NCI-H774 (cell line): ENCODE results near the gene IBSP.

Experiments
- DNase-seq: peaks from one replicate; lab custom pipeline; 2025; lab: John Stamatoyannopoulos, UW

Gene IBSP

GRCh38 chr4:87838890-87839591 is 39.7 kb downstream of the IBSP start:
- no peak for DNase-seq

- DNase-seq: no peak
Measured at GRCh38 chr4:87839592-87839946, 40.2 kb downstream of the IBSP start.

DNA sequence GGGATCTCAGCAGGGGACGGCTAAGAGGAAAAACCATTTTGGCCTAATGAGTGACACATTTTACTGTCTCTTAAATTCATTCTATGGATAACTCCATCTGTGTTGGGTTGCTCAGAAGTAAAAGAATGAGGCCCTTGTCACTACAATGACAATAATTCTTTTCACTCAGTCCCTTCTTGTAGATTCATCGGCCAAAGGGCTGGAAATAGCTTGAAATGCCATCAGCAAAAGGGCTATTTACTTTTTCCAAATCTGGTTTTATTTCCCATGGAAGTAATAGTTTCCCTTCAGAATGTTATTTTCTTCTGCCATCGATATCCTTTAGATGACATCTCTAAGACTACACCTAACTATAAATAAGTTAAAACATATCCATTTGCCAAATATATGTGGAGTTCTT is 40.8 kb downstream of the IBSP start:
- DNase-seq: no peak

- DNase-seq: no peak
Measured at GRCh38 chr4:87843936-87844335, 44.6 kb downstream of the IBSP start.

DNA sequence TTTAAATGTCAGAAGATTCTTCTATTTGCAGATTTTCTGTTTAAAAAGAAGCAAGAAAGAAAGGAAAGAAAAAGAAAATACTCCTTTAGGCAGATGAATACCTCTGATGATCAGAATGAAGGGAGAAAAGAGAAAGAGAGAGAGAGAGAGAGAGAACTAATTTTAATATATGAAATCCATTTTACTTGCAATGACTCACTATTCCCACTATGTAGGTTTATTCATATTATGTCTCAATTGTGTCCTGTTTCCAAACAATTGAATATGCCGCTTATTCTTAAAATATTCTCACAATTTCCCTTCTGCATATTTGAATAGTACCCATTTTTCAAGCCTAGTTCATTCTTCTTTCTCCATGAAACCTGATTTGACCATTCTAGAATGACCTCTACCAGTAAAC is 45.1 kb downstream of the IBSP start:
- no peak for DNase-seq

DNA sequence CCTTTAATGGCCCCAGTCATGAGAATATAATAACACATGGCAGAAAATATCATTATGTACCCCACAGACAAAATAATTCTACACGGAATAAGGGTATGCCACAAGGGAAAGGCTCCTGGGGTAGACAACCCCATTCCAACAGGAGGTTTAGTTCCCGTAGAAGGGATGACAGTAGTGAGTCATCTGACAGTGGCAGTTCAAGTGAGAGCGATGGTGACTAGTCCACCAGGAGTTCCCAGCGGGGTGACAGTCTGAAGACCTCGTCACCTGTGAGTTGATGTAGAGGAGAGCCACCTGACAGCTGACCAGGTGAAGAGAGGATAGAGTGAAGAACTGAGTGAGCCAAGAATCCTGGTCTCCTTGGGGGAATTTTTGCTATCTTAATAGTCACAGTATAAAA is 46.9 kb downstream of the IBSP start:
- no peak for DNase-seq

DNA sequence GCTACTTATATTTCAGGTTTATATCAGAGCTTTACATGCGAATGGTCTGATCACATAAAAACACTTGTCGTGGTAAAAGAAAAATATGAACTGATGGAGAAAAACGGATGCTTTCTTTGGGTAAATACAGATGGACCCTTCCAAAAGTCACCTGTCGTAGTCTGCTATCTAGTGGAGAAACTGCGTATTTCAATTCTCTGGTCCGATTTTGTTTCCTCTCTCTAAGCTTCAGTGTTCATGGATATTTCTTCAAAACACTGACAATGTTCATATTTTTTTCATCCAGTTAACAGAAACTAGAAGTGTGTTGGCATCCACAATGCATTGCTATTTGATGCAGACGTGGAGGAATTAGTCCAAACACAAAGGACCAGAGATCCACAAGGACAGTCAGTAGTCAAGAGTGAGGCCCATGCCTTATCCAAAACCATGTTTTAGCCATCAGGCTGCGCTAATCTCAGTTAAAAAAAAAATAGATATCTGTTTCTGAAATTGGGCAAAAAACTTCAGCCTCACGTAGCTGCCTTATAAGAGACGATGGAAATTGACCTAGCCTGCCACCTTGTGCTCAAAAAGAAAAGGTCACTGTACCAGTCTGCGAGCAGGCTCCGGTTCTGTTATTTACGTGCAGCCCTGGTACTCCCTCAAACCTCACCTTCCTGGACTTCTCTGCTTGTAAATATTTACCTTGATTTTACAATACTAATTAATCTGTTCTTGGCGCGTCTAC is 49.4 kb downstream of the IBSP start:
- peak; percentile 4 for DNase-seq

DNA sequence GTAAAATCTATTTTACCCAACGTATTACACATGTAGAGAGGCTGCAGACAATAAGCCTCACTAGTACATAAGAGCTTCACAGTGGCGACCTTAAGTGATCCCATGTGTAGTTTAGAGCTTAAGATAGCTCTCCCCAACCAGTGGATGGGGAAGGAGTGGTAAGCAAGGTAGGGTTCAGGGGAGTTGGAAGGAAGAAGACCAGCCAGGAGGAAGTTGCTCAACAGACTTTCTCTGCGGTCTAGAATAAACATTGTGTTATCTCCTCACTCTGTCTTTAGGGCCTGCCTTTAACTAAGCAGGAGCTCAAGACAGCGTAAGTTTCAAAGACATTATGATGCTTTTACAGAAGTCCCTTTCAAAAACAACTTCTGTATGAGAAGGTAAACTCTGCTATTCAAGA is 50.3 kb downstream of the IBSP start:
- DNase-seq: no peak

GRCh38 chr4:87851332-87851731 is 52.0 kb downstream of the IBSP start:
- DNase-seq: no peak

- DNase-seq: no peak
Measured at GRCh38 chr4:87851953-87852352, 52.6 kb downstream of the IBSP start.

- peak; percentile 7 for DNase-seq
Measured at GRCh38 chr4:87853108-87853507, 53.8 kb downstream of the IBSP start.

DNA sequence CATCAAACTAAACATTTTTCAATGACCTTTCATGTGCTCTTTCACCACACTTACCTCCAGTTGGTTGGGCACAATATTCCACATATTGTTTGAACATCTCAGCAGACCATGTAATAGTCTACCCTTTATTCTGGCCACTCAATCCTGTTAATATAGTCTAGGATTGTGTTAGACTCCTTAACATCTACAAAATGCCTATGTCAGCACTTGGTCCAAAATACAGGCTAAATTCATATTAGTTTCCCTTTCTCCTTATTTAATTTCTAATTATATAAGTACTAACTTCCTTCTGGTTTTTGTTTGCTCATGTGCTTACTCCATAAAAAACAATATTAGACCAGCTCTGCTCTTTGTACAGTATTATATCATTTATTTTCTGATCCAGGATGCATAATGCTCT is 54.5 kb downstream of the IBSP start:
- DNase-seq: no peak

GRCh38 chr4:87855559-87855958 is 56.2 kb downstream of the IBSP start:
- DNase-seq: no peak

DNA sequence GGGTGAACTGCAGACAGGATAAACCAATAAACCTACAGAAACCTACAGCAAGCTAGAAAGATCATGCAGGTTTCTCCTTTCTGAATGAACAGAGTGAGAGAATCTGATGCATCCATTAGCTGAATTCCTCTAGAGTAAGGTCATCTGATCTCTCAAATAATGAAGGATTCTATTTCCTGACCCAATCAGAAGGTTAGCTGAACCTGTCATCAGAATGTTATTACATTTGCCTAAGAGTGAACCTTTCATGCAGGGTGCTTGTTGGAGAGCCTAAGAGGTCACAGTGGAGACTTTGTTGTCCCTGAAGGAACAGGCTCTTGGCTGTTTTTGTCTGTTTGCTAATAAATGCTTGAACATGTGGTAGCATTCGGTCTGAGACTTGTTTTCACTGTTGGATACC is 57.5 kb downstream of the IBSP start:
- no peak for DNase-seq

- no peak for DNase-seq
Measured at GRCh38 chr4:87857789-87858188, 58.4 kb downstream of the IBSP start.
